Heart right ventricle (tissue), 16 donors: ENCODE results near the gene MLC1. TPM values are rescaled to one million over a fixed set of nuclear protein-coding genes. Genes with fewer than 3 reads are reported as not detected.

Experiments
- ATAC-seq, 8 donors: fragments of 200-7000 bp; cut with Tn5 transposase; one replicate each; pipeline ENCODE4 v1.9.1; 2020; ENCODE audit warnings: mild to moderate bottlenecking in 8 of 8, moderate library complexity in 8 of 8, moderate number of reproducible peaks in 1 of 8
- DNase-seq, 2 donors: peaks; one replicate each; pipeline ENCODE4 v3.0.0-alpha.2; 2020
- H3K27ac ChIP-seq, 10 donors: fragments of 200-600 bp; sonication (generic) in 2 of 10; one replicate each; pipeline versions ENCODE4 v1.5.0 to v1.8.0; 2020 to 2022; ENCODE audit warnings: mild to moderate bottlenecking in 3 of 10
- H3K27me3 ChIP-seq, 7 donors: fragments of 200-600 bp; one replicate each; pipeline ENCODE4 v1.8.0; 2021 to 2022; ENCODE audit warnings: mild to moderate bottlenecking in 2 of 7
- H3K36me3 ChIP-seq, 9 donors: fragments of 200-600 bp; sonication (generic) in 1 of 9; one replicate each; pipeline versions ENCODE4 v1.5.0 to v1.8.0; 2020 to 2022; ENCODE audit warnings: mild to moderate bottlenecking in 2 of 9
- H3K4me1 ChIP-seq, 9 donors: fragments of 200-600 bp; sonication (generic) in 1 of 9; one replicate each; pipeline versions ENCODE4 v1.5.0 to v1.8.0; 2020 to 2022; ENCODE audit warnings: mild to moderate bottlenecking in 4 of 9
- H3K4me3 ChIP-seq, 10 donors: fragments of 200-600 bp; sonication (generic) in 2 of 10; one replicate each; pipeline versions ENCODE4 v1.5.0 to v1.8.0; 2020 to 2022; ENCODE audit warnings: mild to moderate bottlenecking in 7 of 10, moderate library complexity in 2 of 10
- H3K9me3 ChIP-seq, 11 donors: fragments of 200-600 bp in 10 of 11; sonication (generic) in 2 of 11; one replicate each; pipeline versions ENCODE4 v1.5.0 to v1.8.0; 2013 to 2022; ENCODE audit warnings: mild to moderate bottlenecking in 2 of 11, control low read depth in 1 of 11, moderate library complexity in 1 of 11
- CTCF ChIP-seq, 9 donors: fragments of 200-600 bp; sonication (generic) in 2 of 9; IDR thresholded peaks; one replicate each; pipeline versions ENCODE4 v1.5.0 to v1.8.0; 2021 to 2022; ENCODE audit warnings: antibody characterized with exemption in 9 of 9, mild to moderate bottlenecking in 5 of 9, moderate library complexity in 1 of 9
- WGBS, 2 donors: extraction: QIAGEN DNeasy Blood & Tissue Kit; methylation state at CpG; one replicate each; pipeline ENCODE4 v1.1.7; 2013; ENCODE audit warnings: inconsistent platforms in 1 of 2; 5-methylcytosine and 5-hydroxymethylcytosine counted together
- intact Hi-C, 10 donors: fragments of 100-400 bp; cut with DNase I; formaldehyde crosslinking; loops; one replicate each; pipeline versions ENCODE4 v1.11.1 to v1.14.2; 2022
- polyA plus RNA-seq, 2 donors: library from polyadenylated mRNA; stranded (reverse); fragments of 200-250 nt; gene quantifications; one replicate each; pipeline ENCODE4 v1.2.3, GENCODE V29; 2013
- total RNA-seq, 10 donors: library from RNA; stranded (reverse); fragmentation: NEBNext Ultra II Directional in 3 of 10; extraction: Animal tissue kit (Norgen Biotek cat#: 25700) in 3 of 10; gene quantifications; one replicate each; pipeline versions ENCODE4 v1.2.1 to v1.2.4, GENCODE V29; 2021 to 2023
- donor health status: Arrhythmogenic right ventricular cardiomyopathy.
- donor health status: ischemic (EF 13 %, LVEDD 7.1; RV severe dilation, severe dysfunction).
- donor health status: healthy with polysubstance abuse.
- donor health status: DM: no; HTN: yes; CAD: no.
- donor health status: DM: no; HTN: no; CAD: no.
- donor health status: ischemic (EF 25% LVEDD 6.9; RV normal size, moderate dysfunction).
- donor health status: ischemic (EF 25% LVEDD 5.7; RV mildly dilated, moderate dysfunction).
- donor health status: healthy.
- donor health status: DM: yes; HTN: yes; CAD: no.
- donor health status: Ischemic cardiomyopathy.
- donor health status: ischemic (EF 35%, LVEDD 5.7; RV mildly dilated, moderate dysfunction).
- donor health status: nonischemic (EF 11% LVEDD 7.7; RV severe dilation, severe dysfunction).
- donor health status: DM: yes; HTN: yes; CAD: no.
- donor health status: PGD.
- donor health status: ischemic (EF 29% LVEDD 5.4; RV normal size, mild dysfunction).
- donor health status: nonischemic (EF 23%, LVEDD 6.1; RV moderate dilation, normal function).

The MLC1 gene
- total and polyA plus RNA-seq, 12 donors: 0.03 to 1.6 (median 0.22) TPM; not detected in 4

GRCh38 chr22:50030297-50031188 lies 54.7 kb downstream of the MLC1 start:
- peaks cover 0 to 9% (median 5%) of the 10 kb centered on the region in 9 donors for H3K4me1 ChIP-seq
- WGBS, 2 donors: 22 to 28% methylated on average over 43 to 52 of the region's 52 CpGs
- H3K36me3 ChIP-seq: no peaks in the 10 kb centered on the region
- peak; percentile 84 to 93 (median 88) for TF ChIP-seq CTCF (IDR thresholded peaks at IDR 0.05)
- intact Hi-C loops: loop anchor here (1.0 to 10.0 kb wide), 8 partner anchors 38 to 266 kb away; no protein-coding TSS in a partner anchor
- no peaks in the 10 kb centered on the region for H3K9me3 ChIP-seq
- no peak overlapping the region for H3K4me3 ChIP-seq
- DNase-seq: peak; percentile 58 to 71
- H3K27me3 ChIP-seq: peaks cover 0 to 72% (median 50%) of the 10 kb centered on the region in 7 donors
- peak; percentile 83 to 93 (median 88) for ATAC-seq
- H3K27ac ChIP-seq: no peak overlapping the region

- 76 to 78% methylated on average over 42 of the region's 42 CpGs for WGBS, 2 donors
- Histone ChIP-seq H3K36me3 (no peaks in the 10 kb centered on the region), H3K4me3 (no peak overlapping the region), H3K27me3 (peaks cover 0 to 72% (median 45%) of the 10 kb centered on the region in 7 donors), H3K4me1 (peaks cover 0 to 9% (median 5%) of the 10 kb centered on the region in 9 donors), H3K9me3 (no peaks in the 10 kb centered on the region), H3K27ac (no peak overlapping the region)
- TF ChIP-seq CTCF (IDR thresholded peaks at IDR 0.05): no peak
- DNase-seq (no peak), ATAC-seq (no peak)
- intact Hi-C loops: loop anchor here in 1 of 10 donors (5.0 kb wide), 1 partner anchor 261 kb away; no protein-coding TSS in a partner anchor
Measured at GRCh38 chr22:50027639-50028537, 57.3 kb downstream of the MLC1 start.

- intact Hi-C loops: loop anchor here in 1 of 10 donors (5.0 kb wide), 1 partner anchor 259 kb away; no protein-coding TSS in a partner anchor
- Histone ChIP-seq H3K36me3 (no peaks in the 10 kb centered on the region), H3K27ac (no peak overlapping the region), H3K4me1 (peaks cover 0 to 9% (median 5%) of the 10 kb centered on the region in 9 donors), H3K27me3 (peaks cover 0 to 62% (median 28%) of the 10 kb centered on the region in 7 donors), H3K9me3 (no peaks in the 10 kb centered on the region), H3K4me3 (no peak overlapping the region)
- 71 to 72% methylated on average over 13 of the region's 13 CpGs for WGBS, 2 donors
- no peak for TF ChIP-seq CTCF (IDR thresholded peaks at IDR 0.05)
- ATAC-seq: no peak
- no peak for DNase-seq
Measured at GRCh38 chr22:50025993-50026392, 59.2 kb downstream of the MLC1 start.
